Measurements from ENCODE around the gene KIF21B.

DNA sequence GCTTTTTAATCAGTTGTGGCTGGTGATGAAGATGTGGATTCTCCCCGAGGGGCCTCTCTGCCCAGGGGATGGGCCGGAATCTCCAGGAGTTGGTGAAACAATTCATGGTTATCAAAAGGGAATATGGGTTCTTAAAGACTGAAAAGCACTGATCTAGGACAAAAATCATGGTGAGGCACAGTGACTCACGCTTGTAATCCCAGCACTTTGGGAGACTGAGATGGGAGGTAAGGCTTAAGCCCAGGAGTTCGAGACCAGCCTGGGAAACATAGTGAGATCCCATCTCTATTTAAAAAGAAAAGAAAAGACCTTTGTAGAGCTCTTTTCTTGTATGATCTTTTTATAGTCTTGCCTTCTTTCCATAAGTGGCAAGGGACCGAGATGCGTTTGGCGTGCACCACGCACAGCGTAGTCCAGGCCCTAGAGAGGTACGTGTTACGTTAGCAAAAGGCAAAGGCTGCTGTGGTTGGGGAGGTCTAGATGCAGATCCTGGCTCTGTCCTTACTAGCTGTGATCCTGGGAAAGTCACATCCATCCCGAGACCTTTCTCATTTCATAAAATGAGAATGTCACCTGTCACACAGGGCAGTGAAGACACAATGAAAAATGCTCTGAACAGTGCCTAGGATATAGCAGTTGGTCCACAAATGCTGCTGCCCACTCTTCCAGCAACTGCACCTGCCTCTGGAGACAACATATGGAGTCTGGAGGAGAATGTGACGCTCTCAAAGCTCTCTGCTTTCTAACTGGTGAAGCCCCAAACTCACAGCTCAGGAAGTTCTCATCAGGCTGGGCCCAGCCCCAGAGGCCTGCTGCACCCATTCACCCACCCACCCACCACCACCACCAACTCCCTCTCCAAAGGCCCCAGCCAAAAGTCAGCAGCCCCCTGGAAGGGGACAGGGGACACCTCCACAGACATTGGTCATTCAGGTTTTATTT is 54.8 kb downstream of the KIF21B start:
- no peak for TF ChIP-seq FOXM1 (IDR thresholded peaks at IDR 0.05; ENCODE audit: borderline replicate concordance)
- TF ChIP-seq HDGF (IDR thresholded peaks at IDR 0.05; ENCODE audit: borderline replicate concordance): no peak
- no peak for TF ChIP-seq SP1 (IDR thresholded peaks at IDR 0.05)

Data from HEK293T (cell line).